HG03354 (cell line): Measurements from ENCODE around the gene NOXA1.

ENCODE experiments used
- ATAC-seq: cut with Tn5 transposase; IDR thresholded peaks from one replicate; pipeline ENCODE4 v1.9.1; 2021; ENCODE audit warnings: mild to moderate bottlenecking; ENCODE audit not compliant: unreplicated experiment, poor library complexity, severe bottlenecking

Gene NOXA1

GRCh38 chr9:137477778-137478612, 54.8 kb downstream of the NOXA1 start:
- ATAC-seq: no peak

GRCh38 chr9:137478613-137478961, 55.4 kb downstream of the NOXA1 start:
- ATAC-seq: no peak

- no peak for ATAC-seq
Observed at GRCh38 chr9:137478962-137479861, 56.0 kb downstream of the NOXA1 start.

- ATAC-seq: no peak
Observed at GRCh38 chr9:137479892-137480685, 56.9 kb downstream of the NOXA1 start.

GRCh38 chr9:137480686-137481683, 57.8 kb downstream of the NOXA1 start:
- ATAC-seq: no peak

GRCh38 chr9:137482094-137482781, 59.0 kb downstream of the NOXA1 start:
- ATAC-seq: no peak
